HG03439 (cell line): Measurements from ENCODE around the gene YY1AP1.
"Not testable (repeated sequence)": the region's sequence is repeated elsewhere in the genome, so short reads cannot be mapped to it uniquely, and the experiment has no call there.

Source experiments
- ATAC-seq: cut with Tn5 transposase; IDR thresholded peaks from one replicate; pipeline ENCODE4 v1.9.1; 2021; ENCODE audit warnings: mild to moderate bottlenecking, moderate library complexity; ENCODE audit not compliant: unreplicated experiment

The YY1AP1 gene, protein sequence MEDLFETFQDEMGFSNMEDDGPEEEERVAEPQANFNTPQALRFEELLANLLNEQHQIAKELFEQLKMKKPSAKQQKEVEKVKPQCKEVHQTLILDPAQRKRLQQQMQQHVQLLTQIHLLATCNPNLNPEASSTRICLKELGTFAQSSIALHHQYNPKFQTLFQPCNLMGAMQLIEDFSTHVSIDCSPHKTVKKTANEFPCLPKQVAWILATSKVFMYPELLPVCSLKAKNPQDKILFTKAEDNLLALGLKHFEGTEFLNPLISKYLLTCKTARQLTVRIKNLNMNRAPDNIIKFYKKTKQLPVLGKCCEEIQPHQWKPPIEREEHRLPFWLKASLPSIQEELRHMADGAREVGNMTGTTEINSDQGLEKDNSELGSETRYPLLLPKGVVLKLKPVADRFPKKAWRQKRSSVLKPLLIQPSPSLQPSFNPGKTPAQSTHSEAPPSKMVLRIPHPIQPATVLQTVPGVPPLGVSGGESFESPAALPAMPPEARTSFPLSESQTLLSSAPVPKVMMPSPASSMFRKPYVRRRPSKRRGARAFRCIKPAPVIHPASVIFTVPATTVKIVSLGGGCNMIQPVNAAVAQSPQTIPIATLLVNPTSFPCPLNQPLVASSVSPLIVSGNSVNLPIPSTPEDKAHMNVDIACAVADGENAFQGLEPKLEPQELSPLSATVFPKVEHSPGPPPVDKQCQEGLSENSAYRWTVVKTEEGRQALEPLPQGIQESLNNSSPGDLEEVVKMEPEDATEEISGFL

GRCh38 chr1:155688324-155689080 is at the start of gene YY1AP1:
Gene YY1AP1, minus strand, starts transcription at chr1:155688774. Its CDS starts 8,338 bp downstream, at chr1:155680436.
- ATAC-seq: peak; percentile 86

DNA sequence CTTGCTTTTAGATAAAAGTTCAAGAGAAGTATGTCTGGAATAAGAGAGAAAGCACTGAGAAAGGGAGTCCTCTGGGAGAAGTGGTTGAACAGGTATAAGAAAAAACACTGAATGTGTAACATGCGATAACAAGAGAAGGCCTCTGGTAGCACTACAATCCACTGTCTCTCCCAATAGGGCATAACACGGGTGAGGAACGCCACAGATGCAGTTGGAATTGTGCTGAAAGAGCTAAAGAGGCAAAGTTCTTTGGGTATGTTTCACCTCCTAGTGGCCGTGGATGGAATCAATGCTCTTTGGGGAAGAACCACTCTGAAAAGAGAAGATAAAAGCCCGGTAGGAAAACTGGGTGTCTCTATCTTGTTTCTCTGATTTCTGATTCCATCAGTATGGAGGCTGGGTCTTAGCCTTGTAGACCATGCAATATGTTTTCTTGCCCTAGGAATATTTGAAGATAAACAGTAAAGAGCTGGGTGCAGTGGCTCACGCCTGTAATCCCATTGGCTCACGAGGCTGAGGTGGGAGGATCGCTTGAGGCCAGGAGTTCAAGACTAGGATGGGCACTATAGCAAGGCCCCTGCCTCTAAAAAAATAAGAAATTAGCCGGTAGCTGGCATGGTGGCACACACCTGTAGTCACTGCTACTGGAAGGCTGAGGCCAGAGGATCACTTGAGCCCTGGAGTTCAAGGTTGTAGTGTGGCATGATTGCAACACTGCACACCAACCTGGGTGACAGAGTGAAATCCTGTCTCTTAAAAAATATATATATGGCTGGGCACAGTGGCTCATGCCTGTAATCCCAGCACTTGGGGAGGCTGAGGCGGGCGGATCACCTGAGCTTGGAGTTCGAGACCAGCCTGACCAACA is 40.7 kb upstream of the YY1AP1 start:
- ATAC-seq: no peak

DNA sequence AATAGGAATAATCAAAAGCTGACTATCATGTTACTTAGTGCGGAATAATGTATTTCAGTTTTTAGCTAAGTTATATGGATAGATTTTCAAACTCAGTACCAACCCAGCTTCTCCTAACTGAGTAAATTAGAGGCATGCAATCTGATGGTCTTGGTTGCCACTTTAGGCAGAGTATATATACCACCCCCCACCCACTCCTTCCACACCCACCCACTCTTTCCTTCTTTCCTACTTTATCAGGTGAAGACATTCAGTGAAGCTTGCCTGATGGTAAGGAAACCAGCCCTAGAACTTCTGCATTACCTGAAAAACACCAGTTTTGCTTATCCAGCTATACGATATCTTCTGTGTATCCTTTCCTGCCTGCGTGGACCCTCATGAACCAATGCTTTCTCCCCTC is 36.6 kb upstream of the YY1AP1 start:
- ATAC-seq: no peak

- no peak for ATAC-seq
Measured at GRCh38 chr1:155719703-155720102, 31.1 kb upstream of the YY1AP1 start.

DNA sequence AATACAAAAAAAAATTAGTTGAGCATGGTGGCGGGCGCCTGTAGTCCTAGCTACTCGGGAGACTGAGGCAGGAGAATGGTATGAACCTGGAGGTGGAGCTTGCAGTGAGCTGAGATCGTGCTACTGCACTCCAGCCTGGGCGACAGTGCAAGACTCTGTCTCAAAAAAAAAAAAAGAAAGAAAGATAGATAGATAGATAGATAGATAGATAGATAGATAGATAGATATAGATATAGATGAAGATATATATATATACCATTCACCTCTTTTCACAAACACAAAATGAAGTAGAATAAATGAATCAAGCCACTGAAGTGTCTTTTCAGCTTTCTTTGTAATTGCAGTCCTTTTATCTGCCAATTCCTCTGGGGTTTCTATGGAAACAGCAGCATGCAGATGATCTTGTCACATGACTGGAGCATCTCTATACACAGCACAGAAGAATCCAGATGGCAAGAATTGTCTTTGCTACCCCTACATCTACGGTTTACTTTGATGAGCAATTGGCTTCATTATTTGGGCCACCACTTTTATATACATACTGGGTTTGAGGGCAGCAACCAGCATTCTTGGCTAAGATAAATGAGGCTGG is 30.0 kb upstream of the YY1AP1 start:
- ATAC-seq: not testable (repeated sequence)

DNA sequence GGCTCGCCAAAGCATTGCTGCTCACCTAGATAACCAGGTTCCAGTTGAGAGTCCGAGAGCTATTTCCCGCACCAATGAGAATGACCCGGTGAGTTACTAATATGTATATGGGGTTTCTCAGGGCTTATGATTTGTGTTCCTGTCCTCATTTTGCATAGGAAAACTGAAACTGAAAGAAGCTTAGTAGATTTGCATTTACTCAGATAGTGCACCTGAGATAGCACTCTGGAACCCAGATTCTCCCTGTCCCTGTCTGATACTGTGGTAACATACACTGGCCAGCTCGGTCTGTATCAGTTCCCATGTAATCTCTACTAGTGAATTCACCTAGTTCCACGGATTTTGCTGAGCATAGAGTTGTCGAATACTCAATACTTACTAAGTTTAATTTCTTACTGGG is 28.5 kb upstream of the YY1AP1 start:
- no peak for ATAC-seq

GRCh38 chr1:155715777-155716176 is 27.2 kb upstream of the YY1AP1 start:
- no peak for ATAC-seq

GRCh38 chr1:155715056-155715455 is 26.5 kb upstream of the YY1AP1 start:
- ATAC-seq: not testable (repeated sequence)

GRCh38 chr1:155713075-155713474 is 24.5 kb upstream of the YY1AP1 start:
- no peak for ATAC-seq

DNA sequence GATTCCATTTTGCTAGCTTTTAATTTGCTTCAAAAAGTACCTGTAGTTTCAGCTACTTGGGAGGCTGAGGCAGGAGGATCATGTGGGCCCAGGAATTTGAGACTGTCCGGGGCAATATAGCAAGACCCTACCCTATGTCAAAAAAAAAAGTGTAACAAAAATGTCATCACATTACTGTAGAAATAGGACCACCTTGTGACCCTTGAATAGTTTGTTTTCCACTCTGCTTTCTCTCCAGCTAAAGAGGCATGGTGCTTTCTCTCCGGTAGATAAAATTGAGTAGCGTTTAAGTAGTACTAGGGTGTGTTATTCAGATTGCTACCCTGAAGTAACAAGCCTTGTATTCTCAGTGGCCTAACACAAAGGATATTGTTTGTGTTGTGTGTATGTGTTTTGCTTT is 24.1 kb upstream of the YY1AP1 start:
- ATAC-seq: not testable (repeated sequence)

GRCh38 chr1:155711457-155711856 is 22.9 kb upstream of the YY1AP1 start:
- not testable (repeated sequence) for ATAC-seq

DNA sequence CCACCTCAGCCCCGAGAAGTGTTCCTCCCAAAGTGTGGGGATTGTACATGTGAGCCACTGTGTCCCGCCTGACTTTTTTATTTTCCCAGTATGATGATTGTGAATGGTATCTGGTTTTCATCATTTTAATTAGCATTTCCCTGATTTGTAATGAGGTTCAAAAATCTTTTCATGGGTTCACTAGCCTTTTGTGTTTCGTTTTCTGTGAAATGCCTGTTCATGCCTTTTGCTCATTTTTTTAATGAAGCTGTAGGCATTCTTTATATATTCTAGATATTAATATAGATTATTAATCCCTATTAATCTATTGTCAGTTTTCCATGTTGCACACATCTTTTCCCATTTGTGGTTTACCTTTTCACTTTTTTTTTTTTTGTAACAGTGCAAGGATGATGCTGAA is 20.8 kb upstream of the YY1AP1 start:
- ATAC-seq: no peak

DNA sequence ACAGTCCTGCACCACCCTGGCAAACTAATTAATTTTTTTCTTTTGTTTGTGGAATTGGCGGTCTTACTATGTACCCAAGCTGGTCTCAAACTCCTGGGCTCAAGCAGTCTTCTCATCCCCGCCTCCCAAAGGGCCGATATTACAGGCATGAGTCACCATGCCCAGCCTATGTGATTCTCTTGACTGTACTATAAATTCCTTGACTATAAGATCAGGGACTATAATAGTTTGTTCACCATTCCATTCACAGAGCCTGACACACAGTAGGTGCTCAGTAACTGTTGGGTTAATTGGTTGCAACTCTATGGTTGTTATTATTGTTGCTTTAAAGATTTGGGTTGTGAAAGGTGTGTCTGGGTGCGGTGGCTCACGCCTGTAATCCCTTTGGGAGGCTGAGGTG is 17.6 kb upstream of the YY1AP1 start:
- ATAC-seq: no peak

DNA sequence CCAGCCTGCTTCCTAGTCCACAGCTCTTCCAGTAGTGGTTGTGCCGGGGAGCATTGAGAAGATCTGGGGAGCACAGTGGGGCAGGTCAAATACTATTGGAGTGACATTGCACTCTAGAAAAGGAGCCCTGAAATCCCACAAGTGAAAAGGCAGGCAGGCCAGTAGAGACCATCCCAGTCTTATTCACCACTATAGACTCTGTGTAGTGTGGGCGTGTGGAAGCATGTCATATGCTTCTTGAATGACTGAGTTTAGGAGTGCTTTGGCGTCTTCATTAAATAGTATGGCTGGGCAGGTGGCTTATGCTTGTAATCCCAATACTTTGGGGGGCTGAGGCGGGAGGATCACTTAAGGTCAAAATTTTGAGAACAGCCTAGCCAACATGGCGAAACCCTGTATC is 15.8 kb upstream of the YY1AP1 start:
- ATAC-seq: not testable (repeated sequence)

DNA sequence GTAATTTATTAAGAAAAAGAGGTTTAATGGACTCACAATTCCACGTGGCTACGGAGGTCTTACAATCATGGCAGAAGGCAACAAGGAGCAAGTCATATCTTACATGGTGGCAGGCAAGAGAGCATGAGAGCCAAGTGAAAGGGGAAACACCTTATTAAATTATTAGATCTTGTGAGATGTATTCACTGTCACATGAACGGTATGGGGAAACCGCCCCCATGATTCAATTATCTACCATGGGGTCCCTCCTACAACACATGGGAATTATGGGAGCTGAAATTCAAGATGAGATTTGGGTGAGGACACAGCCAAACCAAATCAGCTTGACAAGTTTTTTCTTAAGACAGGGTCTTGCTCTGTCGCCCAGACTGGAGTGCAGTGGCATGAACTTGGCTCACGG is 14.6 kb upstream of the YY1AP1 start:
- no peak for ATAC-seq

DNA sequence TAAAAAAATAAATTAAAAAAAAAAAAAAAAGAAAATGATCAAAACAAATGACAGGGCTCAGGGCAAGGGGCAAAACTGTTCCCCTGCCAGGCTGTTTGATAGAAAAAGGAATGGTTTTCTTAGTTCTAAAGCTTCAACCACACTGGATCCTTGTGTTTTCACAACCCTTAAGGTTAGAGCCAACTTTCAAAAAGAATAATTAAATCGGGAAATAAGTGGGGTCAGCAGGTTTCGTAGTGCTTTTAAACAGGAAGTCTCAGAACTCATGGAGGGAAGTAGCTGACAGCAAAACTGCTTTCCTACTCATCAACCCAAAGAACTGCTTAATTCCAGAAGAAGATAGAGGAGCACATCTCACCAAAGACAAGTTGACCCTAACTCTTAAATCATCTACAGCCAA is 13.1 kb upstream of the YY1AP1 start:
- ATAC-seq: not testable (repeated sequence)

- ATAC-seq: not testable (repeated sequence)
Measured at GRCh38 chr1:155699062-155699461, 10.5 kb upstream of the YY1AP1 start.

- ATAC-seq: no peak
Measured at GRCh38 chr1:155698382-155699038, 9.9 kb upstream of the YY1AP1 start.

DNA sequence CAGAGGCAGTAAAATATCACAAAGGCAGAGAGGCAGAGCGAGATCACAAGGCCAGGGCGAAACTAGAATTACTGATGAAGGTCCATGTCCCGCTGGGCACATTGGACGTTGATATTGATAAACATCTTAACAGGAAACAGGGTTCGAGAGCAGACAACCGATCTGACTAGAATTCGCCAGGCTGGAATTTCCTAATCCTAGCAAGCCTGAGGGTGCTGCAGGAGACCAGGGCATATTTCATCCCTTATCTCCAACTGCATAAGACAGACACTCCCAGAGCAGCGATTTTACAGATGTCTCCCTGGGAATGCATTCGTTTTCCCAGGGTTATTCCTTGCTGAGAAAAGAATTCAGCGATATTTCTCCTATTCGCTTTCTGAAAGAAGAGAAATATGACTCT is 9.0 kb upstream of the YY1AP1 start:
- ATAC-seq: not testable (repeated sequence)

GRCh38 chr1:155697046-155697445 is 8.5 kb upstream of the YY1AP1 start:
- no peak for ATAC-seq
